ENCODE measurements around the gene ROR1. TPM values are rescaled to one million over a fixed set of nuclear protein-coding genes. Genes with fewer than 3 reads are reported as not detected.

ROR1 gene
- total and polyA plus RNA-seq, 9 of the 15 experiments (the other 6 are each of a cell fraction or from before 2014, with no cell fraction given), result 0.02 TPM; not detected in 8

DNA sequence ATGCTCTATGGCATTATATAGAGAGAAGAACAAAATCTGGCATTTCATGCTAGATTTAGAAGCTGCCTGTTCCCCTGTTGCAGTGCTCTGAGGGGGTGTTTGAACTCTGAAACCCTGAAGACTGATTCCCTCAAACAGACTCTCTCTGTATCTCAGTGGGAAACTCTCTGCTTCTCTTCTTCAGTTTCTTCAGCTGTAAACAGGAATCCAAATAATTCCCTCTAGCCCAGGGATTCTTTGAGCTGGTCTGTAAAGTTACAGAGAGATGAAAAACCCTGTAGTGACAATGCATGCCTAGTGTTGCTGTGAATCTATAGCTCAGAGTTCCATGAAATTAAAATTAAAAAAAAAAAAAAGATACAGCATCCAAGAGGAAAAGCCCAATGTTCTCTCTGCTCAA, 17.0 kb upstream of the ROR1 start (continued):
- TF ChIP-seq TOE1 (IDR thresholded peaks at IDR 0.05; ENCODE audit: borderline replicate concordance) (no peak), TOE1 (CRISPR knock-in tag; IDR thresholded peaks at IDR 0.05; ENCODE audit: borderline replicate concordance, low read depth) (no peak), KDM2B (CRISPR knock-in tag; IDR thresholded peaks at IDR 0.05) (no peak), ZFP30 (CRISPR knock-in tag; IDR thresholded peaks at IDR 0.05; ENCODE audit: borderline replicate concordance) (no peak), MCM7 (IDR thresholded peaks at IDR 0.05) (no peak), PRMT5 (CRISPR knock-in tag; IDR thresholded peaks at IDR 0.05) (no peak), ASH1L (IDR thresholded peaks at IDR 0.05; ENCODE audit: borderline replicate concordance, low read depth, partially characterized antibody) (no peak)
- TF ChIP-seq, protein P1, sequence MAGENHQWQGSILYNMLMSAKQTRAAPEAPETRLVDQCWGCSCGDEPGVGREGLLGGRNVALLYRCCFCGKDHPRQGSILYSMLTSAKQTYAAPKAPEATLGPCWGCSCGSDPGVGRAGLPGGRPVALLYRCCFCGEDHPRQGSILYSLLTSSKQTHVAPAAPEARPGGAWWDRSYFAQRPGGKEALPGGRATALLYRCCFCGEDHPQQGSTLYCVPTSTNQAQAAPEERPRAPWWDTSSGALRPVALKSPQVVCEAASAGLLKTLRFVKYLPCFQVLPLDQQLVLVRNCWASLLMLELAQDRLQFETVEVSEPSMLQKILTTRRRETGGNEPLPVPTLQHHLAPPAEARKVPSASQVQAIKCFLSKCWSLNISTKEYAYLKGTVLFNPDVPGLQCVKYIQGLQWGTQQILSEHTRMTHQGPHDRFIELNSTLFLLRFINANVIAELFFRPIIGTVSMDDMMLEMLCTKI (IDR thresholded peaks at IDR 0.05; ENCODE audit: partially characterized antibody), result no peak

DNA sequence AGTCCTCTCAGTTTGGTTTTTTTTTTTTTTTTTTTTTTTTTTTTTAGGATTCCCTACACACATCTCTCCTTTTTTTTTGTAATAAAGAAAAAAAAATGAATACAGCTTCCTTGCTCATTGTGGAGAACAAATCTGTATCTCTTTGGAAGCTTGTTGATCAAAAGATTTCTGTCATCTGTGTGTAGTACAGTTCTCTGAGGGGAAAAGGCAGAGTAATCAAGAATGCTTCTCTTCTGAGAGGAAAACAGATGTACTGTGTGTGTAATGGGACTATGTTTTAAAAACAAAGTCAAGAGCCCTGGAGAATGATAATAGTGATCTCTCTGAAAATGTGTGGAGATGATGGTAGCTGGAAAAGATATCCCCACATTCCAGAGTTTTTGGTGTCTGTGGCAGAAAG, 16.5 kb upstream of the ROR1 start:
- Histone ChIP-seq H3K9me1 (ENCODE audit: control insufficient read depth, insufficient read depth, low read length) (no peaks in the 10 kb centered on the region), H3K4me2 (ENCODE audit: insufficient read depth, low read length) (no peak overlapping the region), H3K9ac (ENCODE audit: insufficient read depth in 1 of 2, low read depth in 2 of 2, low read length in 2 of 2) (no peak overlapping the region), H3K79me2 (ENCODE audit: control insufficient read depth, insufficient read depth, low read length) (no peaks in the 10 kb centered on the region), H2AFZ (ENCODE audit: low read depth, low read length) (no peak overlapping the region), H3K27ac (ENCODE audit: extremely low read depth, low read depth, low read length) (no peak overlapping the region), H3K36me3 (ENCODE audit: control insufficient read depth, insufficient read depth, low read length) (no peaks in the 10 kb centered on the region), H3K4me1 (replicated peaks in 1 of 2; ENCODE audit: control insufficient read depth in 2 of 2, insufficient read depth in 2 of 2, low read length in 2 of 2) (no peaks in the 10 kb centered on the region), H3K27me3 (ENCODE audit: control insufficient read depth in 2 of 2, insufficient read depth in 2 of 2, low read length in 2 of 2) (no peaks in the 10 kb centered on the region), H3K4me3 (no peak overlapping the region), H4K20me1 (replicated peaks; ENCODE audit: control insufficient read depth, insufficient read depth, low read length) (no peaks in the 10 kb centered on the region), H3K9me3 (replicated peaks; ENCODE audit: control insufficient read depth, insufficient read depth, low read depth, low read length) (no peaks in the 10 kb centered on the region)
- no TSS peak for BruUV-seq (replicated peaks)
- ChIA-PET CTCF (ENCODE audit: low intra/inter-chr PET ratio) (no interaction called here), POLR2A (no interaction called here)
- no peak for TF ChIP-seq ZBTB8A (IDR thresholded peaks at IDR 0.05; ENCODE audit: partially characterized antibody)
- TF ChIP-seq, protein P2, sequence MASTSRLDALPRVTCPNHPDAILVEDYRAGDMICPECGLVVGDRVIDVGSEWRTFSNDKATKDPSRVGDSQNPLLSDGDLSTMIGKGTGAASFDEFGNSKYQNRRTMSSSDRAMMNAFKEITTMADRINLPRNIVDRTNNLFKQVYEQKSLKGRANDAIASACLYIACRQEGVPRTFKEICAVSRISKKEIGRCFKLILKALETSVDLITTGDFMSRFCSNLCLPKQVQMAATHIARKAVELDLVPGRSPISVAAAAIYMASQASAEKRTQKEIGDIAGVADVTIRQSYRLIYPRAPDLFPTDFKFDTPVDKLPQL (IDR thresholded peaks at IDR 0.05; ENCODE audit: extremely low read depth, insufficient read length), result no peak
- TF ChIP-seq TAF7 (tag; IDR thresholded peaks at IDR 0.05), result no peak
- TF ChIP-seq TEAD1 (CRISPR knock-in tag; IDR thresholded peaks at IDR 0.05), result no peak
- DNase-seq (ENCODE audit: extremely low read depth in 1 of 4, low spot score in 3 of 4) (no peak), FAIRE-seq (no peak), ATAC-seq (no peak)
- intact Hi-C loops (cut with micrococcal nuclease), result no loop called here
- in situ Hi-C loops (cut with MboI), result no loop called here
